Vagina (tissue), 2 donors: Measurements from ENCODE around the gene TELO2. TPM values are rescaled to one million over a fixed set of nuclear protein-coding genes. Genes with fewer than 3 reads are reported as not detected.
A peak's percentile ranks its signal among the peaks of the same experiment; 100 is the strongest.

ENCODE experiments used
- DNase-seq, 2 donors: peaks; one replicate each; pipeline ENCODE4 v3.0.0-alpha.2; 2017; ENCODE audit errors: extremely low spot score in 2 of 2
- H3K27ac ChIP-seq: fragments of 200-600 bp; sonication (generic); one replicate; pipeline ENCODE4 v1.5.1; 2019
- H3K27me3 ChIP-seq: fragments of 200-600 bp; sonication (generic); one replicate; pipeline ENCODE4 v1.5.1; 2019
- H3K36me3 ChIP-seq, 2 donors: fragments of 200-600 bp; sonication (generic); one replicate each; pipeline ENCODE4 v1.5.1; 2017 to 2019
- H3K4me1 ChIP-seq: fragments of 200-600 bp; sonication (generic); one replicate; pipeline ENCODE4 v1.5.1; 2019
- H3K4me3 ChIP-seq, 2 donors: fragments of 200-600 bp; sonication (generic); 1 replicate in 1 of 2; 2 replicates in 1 of 2; pipeline ENCODE4 v1.5.1; 2016 to 2019
- H3K9me3 ChIP-seq: fragments of 200-600 bp; sonication (generic); one replicate; pipeline ENCODE4 v1.5.1; 2019
- POLR2A ChIP-seq, 2 donors: fragments of 450-650 bp; IDR thresholded peaks; one replicate each; pipeline ENCODE4 v1.6.1; 2017; ENCODE audit warnings: antibody characterized with exemption in 2 of 2, mild to moderate bottlenecking in 2 of 2, moderate library complexity in 2 of 2
- POLR2AphosphoS5 ChIP-seq, 2 donors: sonication (generic); formaldehyde crosslinking; IDR thresholded peaks; one replicate each; pipeline ENCODE4 v1.9.0; 2017; ENCODE audit warnings: antibody characterized with exemption in 2 of 2, mild to moderate bottlenecking in 2 of 2, low read depth in 1 of 2; ENCODE audit not compliant: insufficient read depth in 1 of 2
- intact Hi-C: fragments of 100-400 bp; cut with DNase I; formaldehyde crosslinking; loops from one replicate; pipeline ENCODE4 v1.15.1; 2023
- total RNA-seq: library from RNA; depleted of rRNA; stranded (reverse); fragments of >200 nt; gene quantifications from one replicate; pipeline ENCODE4 v1.2.3, GENCODE V29; 2016
- TF ChIP-seq, protein P1 (sequence below), 3 experiments: fragments of 450-650 bp in 2 of 3; fragments of 200-600 bp in 1 of 3; sonication (generic) in 1 of 3; IDR thresholded peaks; one replicate each; pipeline ENCODE4 v1.5.1; 2017 to 2019; ENCODE audit warnings: antibody characterized with exemption in 3 of 3, mild to moderate bottlenecking in 2 of 3, moderate library complexity in 2 of 3

TELO2 gene
- total RNA-seq, 1 donor from 2014 or later = 23.8 TPM

DNA sequence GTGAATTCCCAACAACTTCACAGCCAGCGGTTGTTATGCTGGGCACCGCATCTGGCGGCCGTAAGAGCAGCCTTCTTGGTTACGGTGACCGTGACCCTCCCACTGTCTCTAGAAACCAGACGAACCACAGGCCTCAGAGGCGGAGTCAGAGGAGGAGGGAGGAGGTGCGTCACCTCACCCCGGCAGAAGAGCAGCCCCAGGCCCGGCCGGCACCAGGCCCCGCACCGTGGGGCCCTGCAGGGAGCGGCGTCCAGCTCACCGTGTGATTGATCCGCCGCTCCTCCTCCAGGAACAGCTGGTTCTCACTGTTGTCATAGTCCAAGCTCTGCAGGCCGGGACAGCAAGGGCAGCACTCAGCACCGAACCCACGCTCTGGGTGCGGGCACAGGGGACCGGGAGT, 32.0 kb upstream of the TELO2 start:
- Histone ChIP-seq H3K27ac (no peak overlapping the region), H3K4me3 (no peak overlapping the region), H3K9me3 (no peaks in the 10 kb centered on the region), H3K36me3 (peaks cover 0 to 40% of the 10 kb centered on the region in 2 donors), H3K27me3 (no peaks in the 10 kb centered on the region), H3K4me1 (no peaks in the 10 kb centered on the region)
- TF ChIP-seq, protein P1, sequence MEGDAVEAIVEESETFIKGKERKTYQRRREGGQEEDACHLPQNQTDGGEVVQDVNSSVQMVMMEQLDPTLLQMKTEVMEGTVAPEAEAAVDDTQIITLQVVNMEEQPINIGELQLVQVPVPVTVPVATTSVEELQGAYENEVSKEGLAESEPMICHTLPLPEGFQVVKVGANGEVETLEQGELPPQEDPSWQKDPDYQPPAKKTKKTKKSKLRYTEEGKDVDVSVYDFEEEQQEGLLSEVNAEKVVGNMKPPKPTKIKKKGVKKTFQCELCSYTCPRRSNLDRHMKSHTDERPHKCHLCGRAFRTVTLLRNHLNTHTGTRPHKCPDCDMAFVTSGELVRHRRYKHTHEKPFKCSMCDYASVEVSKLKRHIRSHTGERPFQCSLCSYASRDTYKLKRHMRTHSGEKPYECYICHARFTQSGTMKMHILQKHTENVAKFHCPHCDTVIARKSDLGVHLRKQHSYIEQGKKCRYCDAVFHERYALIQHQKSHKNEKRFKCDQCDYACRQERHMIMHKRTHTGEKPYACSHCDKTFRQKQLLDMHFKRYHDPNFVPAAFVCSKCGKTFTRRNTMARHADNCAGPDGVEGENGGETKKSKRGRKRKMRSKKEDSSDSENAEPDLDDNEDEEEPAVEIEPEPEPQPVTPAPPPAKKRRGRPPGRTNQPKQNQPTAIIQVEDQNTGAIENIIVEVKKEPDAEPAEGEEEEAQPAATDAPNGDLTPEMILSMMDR (IDR thresholded peaks at IDR 0.05) = no peak
- peak in 1 of 2 donors; percentile 20 for TF ChIP-seq POLR2AphosphoS5 (IDR thresholded peaks at IDR 0.05; ENCODE audit: insufficient read depth in 1 of 2, low read depth in 1 of 2)
- DNase-seq = no peak
- intact Hi-C loops = no loop called here

DNA sequence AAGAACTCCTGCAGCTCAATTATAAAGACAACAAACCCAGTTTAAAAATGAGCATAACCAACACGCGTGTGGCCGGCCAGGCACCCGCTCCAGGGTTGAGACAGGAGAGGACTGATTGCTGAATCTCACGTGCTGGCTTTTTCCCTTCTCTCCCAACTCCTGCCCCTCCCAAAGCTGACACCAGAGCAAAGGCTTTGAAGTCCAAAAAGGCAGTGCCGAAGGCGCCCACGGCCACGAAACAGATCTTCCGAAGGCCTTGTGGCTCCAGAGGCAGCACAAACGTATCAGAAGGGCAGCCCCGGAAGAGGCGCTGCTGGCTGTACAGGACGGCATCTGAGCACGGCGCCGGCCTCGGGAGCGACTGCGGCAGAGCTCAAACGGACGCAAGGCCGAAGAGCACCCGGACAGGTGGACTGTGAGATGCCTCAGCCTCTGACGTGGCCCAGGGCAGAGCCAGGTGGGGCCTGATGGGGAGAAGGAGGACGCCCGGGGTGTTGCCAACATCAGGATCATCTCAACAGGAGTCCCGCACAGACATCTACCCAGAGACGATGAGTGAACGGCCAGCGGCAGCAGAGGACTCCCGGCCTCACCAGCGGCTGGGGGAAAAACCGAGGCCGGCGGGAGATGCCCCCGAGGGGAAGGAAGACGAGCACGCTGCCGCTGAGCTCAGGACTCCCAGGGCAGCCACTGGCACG, 28.8 kb upstream of the TELO2 start:
- H3K4me3 ChIP-seq = no peak overlapping the region
- H3K36me3 ChIP-seq = peaks cover 0 to 20% of the 10 kb centered on the region in 2 donors
- H3K9me3 ChIP-seq = no peaks in the 10 kb centered on the region
- DNase-seq = no peak
- no peak overlapping the region for H3K27ac ChIP-seq
- no peaks in the 10 kb centered on the region for H3K4me1 ChIP-seq
- H3K27me3 ChIP-seq = no peaks in the 10 kb centered on the region
- TF ChIP-seq POLR2AphosphoS5 (IDR thresholded peaks at IDR 0.05; ENCODE audit: insufficient read depth in 1 of 2, low read depth in 1 of 2) = no peak
- TF ChIP-seq POLR2A (IDR thresholded peaks at IDR 0.05) = no peak
- TF ChIP-seq, protein P1 (IDR thresholded peaks at IDR 0.05) = no peak
- intact Hi-C loops = no loop called here

- intact Hi-C loops = no loop called here
- Histone ChIP-seq H3K36me3 (peaks cover 0 to 20% of the 10 kb centered on the region in 2 donors), H3K27me3 (no peaks in the 10 kb centered on the region), H3K4me1 (no peaks in the 10 kb centered on the region), H3K27ac (no peak overlapping the region), H3K4me3 (no peak overlapping the region), H3K9me3 (no peaks in the 10 kb centered on the region)
- no peak for DNase-seq
- no peak for TF ChIP-seq POLR2A (IDR thresholded peaks at IDR 0.05)
- TF ChIP-seq, protein P1 (IDR thresholded peaks at IDR 0.05) = no peak
- no peak for TF ChIP-seq POLR2AphosphoS5 (IDR thresholded peaks at IDR 0.05; ENCODE audit: insufficient read depth in 1 of 2, low read depth in 1 of 2)
These were observed 28.1 kb upstream of the TELO2 start for GRCh38 chr16:1464894-1465566.

DNA sequence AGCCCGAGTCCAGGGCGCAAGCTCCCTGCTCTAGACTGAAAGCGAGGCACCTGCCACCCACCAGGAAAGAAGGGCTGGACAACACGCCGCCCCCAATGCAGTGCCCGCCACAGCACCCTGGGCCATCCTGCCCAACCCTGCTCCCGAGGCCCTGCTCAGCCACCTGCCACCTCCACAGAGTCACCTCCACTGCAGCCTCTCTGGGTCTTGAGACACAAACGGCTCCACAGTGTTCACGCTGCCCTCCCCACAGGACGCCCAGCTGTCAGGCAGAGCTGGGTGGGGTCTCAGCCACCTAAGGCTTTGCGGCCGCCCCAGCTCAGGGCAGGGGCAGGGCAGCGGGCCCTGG, 27.6 kb upstream of the TELO2 start:
- Histone ChIP-seq H3K4me1 (no peaks in the 10 kb centered on the region), H3K4me3 (no peak overlapping the region), H3K9me3 (no peaks in the 10 kb centered on the region), H3K27ac (no peak overlapping the region), H3K27me3 (no peaks in the 10 kb centered on the region), H3K36me3 (peaks cover 0 to 16% of the 10 kb centered on the region in 2 donors)
- TF ChIP-seq POLR2AphosphoS5 (IDR thresholded peaks at IDR 0.05; ENCODE audit: insufficient read depth in 1 of 2, low read depth in 1 of 2) (no peak), POLR2A (IDR thresholded peaks at IDR 0.05) (no peak)
- TF ChIP-seq, protein P1 (IDR thresholded peaks at IDR 0.05) = no peak
- intact Hi-C loops = no loop called here
- no peak for DNase-seq

DNA sequence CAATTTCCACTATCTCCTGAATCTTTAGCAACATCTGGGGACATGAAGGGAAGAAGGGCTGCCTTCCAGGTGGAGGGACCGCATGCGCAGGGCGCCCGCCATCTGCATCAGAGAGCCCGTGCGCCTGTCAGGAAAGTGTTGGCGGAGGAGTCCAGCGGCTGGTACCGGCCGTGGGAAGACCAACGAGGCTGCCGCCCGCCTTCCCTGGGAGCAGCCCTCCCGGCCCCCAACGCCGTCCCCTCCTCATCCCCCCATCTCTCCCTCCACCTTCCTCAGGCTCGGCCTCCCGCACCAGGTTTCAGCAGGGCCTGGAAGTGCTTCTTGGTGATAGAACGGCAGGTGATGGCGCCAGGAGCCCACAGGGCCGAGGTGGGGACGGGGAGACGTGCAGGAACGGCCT, 27.1 kb upstream of the TELO2 start:
- no peak overlapping the region for H3K4me3 ChIP-seq
- no peak overlapping the region for H3K27ac ChIP-seq
- DNase-seq = no peak
- H3K36me3 ChIP-seq = peaks cover 0 to 10% of the 10 kb centered on the region in 2 donors
- intact Hi-C loops = no loop called here
- TF ChIP-seq POLR2A (IDR thresholded peaks at IDR 0.05) (no peak), POLR2AphosphoS5 (IDR thresholded peaks at IDR 0.05; ENCODE audit: insufficient read depth in 1 of 2, low read depth in 1 of 2) (no peak)
- TF ChIP-seq, protein P1 (IDR thresholded peaks at IDR 0.05) = no peak
- H3K4me1 ChIP-seq = peaks cover 3% of the 10 kb centered on the region
- no peaks in the 10 kb centered on the region for H3K9me3 ChIP-seq
- no peaks in the 10 kb centered on the region for H3K27me3 ChIP-seq
